GM18511 (cell line): ENCODE results near the gene ALG11.
"Not testable (repeated sequence)": the region's sequence is repeated elsewhere in the genome, so short reads cannot be mapped to it uniquely, and the experiment has no call there.

Experiments
- ATAC-seq: cut with Tn5 transposase; IDR thresholded peaks from one replicate; pipeline ENCODE4 v1.9.1; 2021; ENCODE audit warnings: mild to moderate bottlenecking, moderate library complexity; ENCODE audit not compliant: unreplicated experiment

Gene ALG11

GRCh38 chr13:52026246-52026626 lies 14.0 kb downstream of the ALG11 start:
- no peak for ATAC-seq

GRCh38 chr13:52027832-52028231 lies 15.6 kb downstream of the ALG11 start:
- ATAC-seq, result no peak

- no peak for ATAC-seq
Observed at GRCh38 chr13:52029569-52029968, 17.4 kb downstream of the ALG11 start.

GRCh38 chr13:52030401-52030800 lies 18.2 kb downstream of the ALG11 start:
- ATAC-seq, result not testable (repeated sequence)

GRCh38 chr13:52033039-52033438 lies 20.8 kb downstream of the ALG11 start:
- ATAC-seq, result no peak

- no peak for ATAC-seq
Observed at GRCh38 chr13:52034616-52035226, 22.5 kb downstream of the ALG11 start.

- no peak for ATAC-seq
Observed at GRCh38 chr13:52036037-52036436, 23.8 kb downstream of the ALG11 start.

GRCh38 chr13:52043675-52044074 lies 31.5 kb downstream of the ALG11 start:
- ATAC-seq, result no peak

GRCh38 chr13:52047463-52047862 lies 35.3 kb downstream of the ALG11 start:
- no peak for ATAC-seq

- no peak for ATAC-seq
Observed at GRCh38 chr13:52048516-52048915, 36.3 kb downstream of the ALG11 start.

GRCh38 chr13:52051400-52051799 lies 39.2 kb downstream of the ALG11 start:
- no peak for ATAC-seq

GRCh38 chr13:52053460-52053859 lies 41.3 kb downstream of the ALG11 start:
- no peak for ATAC-seq

GRCh38 chr13:52061064-52061463 lies 48.9 kb downstream of the ALG11 start:
- ATAC-seq, result not testable (repeated sequence)

GRCh38 chr13:52061587-52061986 lies 49.4 kb downstream of the ALG11 start:
- no peak for ATAC-seq

GRCh38 chr13:52067237-52067636 lies 55.0 kb downstream of the ALG11 start:
- no peak for ATAC-seq

- no peak for ATAC-seq
Observed at GRCh38 chr13:52070929-52071523, 58.8 kb downstream of the ALG11 start.
